ENCODE data around the gene NOXA1. TPM values are rescaled to one million over a fixed set of nuclear protein-coding genes. Genes with fewer than 3 reads are reported as not detected.

The NOXA1 gene
- total and polyA plus RNA-seq, 9 of the 15 experiments (the other 6 are each of a cell fraction or from before 2014, with no cell fraction given): 0.07 to 1.2 (median 0.20) TPM; not detected in 4

DNA sequence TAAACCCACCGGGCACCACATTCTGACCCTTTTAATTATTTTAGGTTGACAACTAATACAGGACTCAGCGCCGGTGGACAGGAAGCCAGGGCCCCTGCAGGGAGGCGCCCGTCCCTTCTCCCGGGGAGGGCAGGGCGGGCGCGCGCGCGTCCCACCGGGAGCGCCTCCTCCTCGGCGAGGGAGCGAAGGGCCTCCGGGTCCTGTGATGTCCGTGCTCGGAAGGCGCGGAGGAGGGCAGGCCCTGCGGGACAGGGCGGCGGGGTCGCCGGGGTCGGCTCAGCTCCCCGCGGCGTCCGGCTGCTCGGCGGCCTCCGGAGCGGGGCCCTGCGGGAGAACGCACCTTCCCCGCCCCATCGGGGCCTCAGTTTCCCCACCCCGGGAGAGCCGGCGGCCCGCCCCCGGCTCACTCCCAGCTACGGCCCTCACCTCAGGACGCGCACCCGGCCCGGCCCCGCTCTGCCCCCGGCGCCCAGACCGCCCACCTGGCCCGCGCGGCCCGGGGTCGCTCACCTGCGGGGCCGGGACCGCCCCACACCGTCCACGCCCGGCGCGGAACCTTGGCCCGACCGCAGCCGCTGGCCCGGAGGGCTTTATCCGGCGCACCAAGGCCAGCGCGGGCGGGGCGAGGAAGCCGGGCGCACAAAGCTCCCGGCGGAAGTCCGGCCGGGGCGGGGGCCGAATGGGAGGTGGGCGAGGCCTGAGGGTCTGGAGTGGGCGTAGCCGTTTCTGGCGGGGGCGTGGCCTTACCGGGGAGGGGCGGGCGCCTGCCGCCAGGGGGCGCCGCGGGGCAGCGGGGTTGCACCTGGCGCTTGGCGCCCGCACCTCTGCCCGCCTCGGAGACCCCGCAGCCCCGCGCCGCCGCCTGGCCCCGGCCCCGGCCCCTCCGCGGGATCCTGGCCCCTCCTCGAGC is at the start of gene NOXA1, which contains the start of gene EXD3 (continued):
- TF ChIP-seq, protein P1, sequence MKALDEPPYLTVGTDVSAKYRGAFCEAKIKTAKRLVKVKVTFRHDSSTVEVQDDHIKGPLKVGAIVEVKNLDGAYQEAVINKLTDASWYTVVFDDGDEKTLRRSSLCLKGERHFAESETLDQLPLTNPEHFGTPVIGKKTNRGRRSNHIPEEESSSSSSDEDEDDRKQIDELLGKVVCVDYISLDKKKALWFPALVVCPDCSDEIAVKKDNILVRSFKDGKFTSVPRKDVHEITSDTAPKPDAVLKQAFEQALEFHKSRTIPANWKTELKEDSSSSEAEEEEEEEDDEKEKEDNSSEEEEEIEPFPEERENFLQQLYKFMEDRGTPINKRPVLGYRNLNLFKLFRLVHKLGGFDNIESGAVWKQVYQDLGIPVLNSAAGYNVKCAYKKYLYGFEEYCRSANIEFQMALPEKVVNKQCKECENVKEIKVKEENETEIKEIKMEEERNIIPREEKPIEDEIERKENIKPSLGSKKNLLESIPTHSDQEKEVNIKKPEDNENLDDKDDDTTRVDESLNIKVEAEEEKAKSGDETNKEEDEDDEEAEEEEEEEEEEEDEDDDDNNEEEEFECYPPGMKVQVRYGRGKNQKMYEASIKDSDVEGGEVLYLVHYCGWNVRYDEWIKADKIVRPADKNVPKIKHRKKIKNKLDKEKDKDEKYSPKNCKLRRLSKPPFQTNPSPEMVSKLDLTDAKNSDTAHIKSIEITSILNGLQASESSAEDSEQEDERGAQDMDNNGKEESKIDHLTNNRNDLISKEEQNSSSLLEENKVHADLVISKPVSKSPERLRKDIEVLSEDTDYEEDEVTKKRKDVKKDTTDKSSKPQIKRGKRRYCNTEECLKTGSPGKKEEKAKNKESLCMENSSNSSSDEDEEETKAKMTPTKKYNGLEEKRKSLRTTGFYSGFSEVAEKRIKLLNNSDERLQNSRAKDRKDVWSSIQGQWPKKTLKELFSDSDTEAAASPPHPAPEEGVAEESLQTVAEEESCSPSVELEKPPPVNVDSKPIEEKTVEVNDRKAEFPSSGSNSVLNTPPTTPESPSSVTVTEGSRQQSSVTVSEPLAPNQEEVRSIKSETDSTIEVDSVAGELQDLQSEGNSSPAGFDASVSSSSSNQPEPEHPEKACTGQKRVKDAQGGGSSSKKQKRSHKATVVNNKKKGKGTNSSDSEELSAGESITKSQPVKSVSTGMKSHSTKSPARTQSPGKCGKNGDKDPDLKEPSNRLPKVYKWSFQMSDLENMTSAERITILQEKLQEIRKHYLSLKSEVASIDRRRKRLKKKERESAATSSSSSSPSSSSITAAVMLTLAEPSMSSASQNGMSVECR (CRISPR knock-in tag; IDR thresholded peaks at IDR 0.05): peak; percentile 67; the same call in 1 of the 2 replicates
- TF ChIP-seq, protein P2, sequence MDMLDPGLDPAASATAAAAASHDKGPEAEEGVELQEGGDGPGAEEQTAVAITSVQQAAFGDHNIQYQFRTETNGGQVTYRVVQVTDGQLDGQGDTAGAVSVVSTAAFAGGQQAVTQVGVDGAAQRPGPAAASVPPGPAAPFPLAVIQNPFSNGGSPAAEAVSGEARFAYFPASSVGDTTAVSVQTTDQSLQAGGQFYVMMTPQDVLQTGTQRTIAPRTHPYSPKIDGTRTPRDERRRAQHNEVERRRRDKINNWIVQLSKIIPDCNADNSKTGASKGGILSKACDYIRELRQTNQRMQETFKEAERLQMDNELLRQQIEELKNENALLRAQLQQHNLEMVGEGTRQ (CRISPR knock-in tag; IDR thresholded peaks at IDR 0.05): no peak
- TF ChIP-seq EHMT2 (IDR thresholded peaks at IDR 0.05) (no peak), SMARCC2 (IDR thresholded peaks at IDR 0.05; ENCODE audit: low read depth) (no peak), SREBF1 (IDR thresholded peaks at IDR 0.05; ENCODE audit: borderline replicate concordance, low read depth, low read length) (no peak), IFI16 (CRISPR knock-in tag; IDR thresholded peaks at IDR 0.05) (no peak), SP1 (CRISPR knock-in tag; IDR thresholded peaks at IDR 0.05) (peak; percentile 96), CBX2 (IDR thresholded peaks at IDR 0.05; ENCODE audit: insufficient read depth, low read length, poor library complexity, severe bottlenecking) (no peak), MECOM (CRISPR knock-in tag; IDR thresholded peaks at IDR 0.05) (no peak), ZEB2 (IDR thresholded peaks at IDR 0.05) (peak; percentile 92), CBX8 (IDR thresholded peaks at IDR 0.05; ENCODE audit: borderline replicate concordance, extremely low read depth, low read depth, low read length, poor library complexity, severe bottlenecking) (no peak), ZC3H11A (IDR thresholded peaks at IDR 0.05; ENCODE audit: low read depth, low read length) (peak; percentile 93), ZNF232 (CRISPR knock-in tag; IDR thresholded peaks at IDR 0.05) (no peak)
- TF ChIP-seq, protein P3, sequence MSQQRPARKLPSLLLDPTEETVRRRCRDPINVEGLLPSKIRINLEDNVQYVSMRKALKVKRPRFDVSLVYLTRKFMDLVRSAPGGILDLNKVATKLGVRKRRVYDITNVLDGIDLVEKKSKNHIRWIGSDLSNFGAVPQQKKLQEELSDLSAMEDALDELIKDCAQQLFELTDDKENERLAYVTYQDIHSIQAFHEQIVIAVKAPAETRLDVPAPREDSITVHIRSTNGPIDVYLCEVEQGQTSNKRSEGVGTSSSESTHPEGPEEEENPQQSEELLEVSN (IDR thresholded peaks at IDR 0.05; ENCODE audit: borderline replicate concordance in 1 of 2, extremely low read depth in 1 of 2, insufficient read depth in 1 of 2, insufficient read length in 1 of 2, low read depth in 1 of 2, low read length in 1 of 2, poor library complexity in 1 of 2, severe bottlenecking in 1 of 2): peak in 1 of 2 experiments; percentile 81
- TF ChIP-seq, protein P4, sequence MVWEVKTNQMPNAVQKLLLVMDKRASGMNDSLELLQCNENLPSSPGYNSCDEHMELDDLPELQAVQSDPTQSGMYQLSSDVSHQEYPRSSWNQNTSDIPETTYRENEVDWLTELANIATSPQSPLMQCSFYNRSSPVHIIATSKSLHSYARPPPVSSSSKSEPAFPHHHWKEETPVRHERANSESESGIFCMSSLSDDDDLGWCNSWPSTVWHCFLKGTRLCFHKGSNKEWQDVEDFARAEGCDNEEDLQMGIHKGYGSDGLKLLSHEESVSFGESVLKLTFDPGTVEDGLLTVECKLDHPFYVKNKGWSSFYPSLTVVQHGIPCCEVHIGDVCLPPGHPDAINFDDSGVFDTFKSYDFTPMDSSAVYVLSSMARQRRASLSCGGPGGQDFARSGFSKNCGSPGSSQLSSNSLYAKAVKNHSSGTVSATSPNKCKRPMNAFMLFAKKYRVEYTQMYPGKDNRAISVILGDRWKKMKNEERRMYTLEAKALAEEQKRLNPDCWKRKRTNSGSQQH (CRISPR knock-in tag; IDR thresholded peaks at IDR 0.05): no peak
